SU-DHL-6 (cell line): ENCODE results near the gene SCGB1C2.
"Not testable (repeated sequence)": the region's sequence is repeated elsewhere in the genome, so short reads cannot be mapped to it uniquely, and the experiment has no call there.

Experiments
- CTCF ChIP-seq: fragments of 200-600 bp; sonication (generic); IDR thresholded peaks from one replicate; pipeline ENCODE4 v1.5.1; 2017; ENCODE audit warnings: antibody characterized with exemption, mild to moderate bottlenecking, low read length, moderate library complexity; ENCODE audit not compliant: insufficient read depth, poor library complexity, severe bottlenecking
- EZH2phosphoT487 ChIP-seq: fragments of 200-600 bp; sonication (generic), shearing (Covaris generic); conservative IDR thresholded peaks from 2 replicates; pipeline ENCODE4 v1.6.1; 2018; ENCODE audit warnings: mild to moderate bottlenecking, antibody characterized with exemption, low read length, moderate library complexity, mixed read lengths

GRCh38 chr17:137166-137807 lies at the start of gene SCGB1C2:
- not testable (repeated sequence) for TF ChIP-seq CTCF, EZH2phosphoT487
